NCI-H1417 (cell line): Measurements from ENCODE around the gene SLC39A11.
"Not testable (repeated sequence)": the region's sequence is repeated elsewhere in the genome, so short reads cannot be mapped to it uniquely, and the experiment has no call there.

ENCODE experiments used
- DNase-seq, 3 experiments: peaks; one replicate each; lab custom pipeline; 2025; lab: John Stamatoyannopoulos, UW

Gene SLC39A11

DNA sequence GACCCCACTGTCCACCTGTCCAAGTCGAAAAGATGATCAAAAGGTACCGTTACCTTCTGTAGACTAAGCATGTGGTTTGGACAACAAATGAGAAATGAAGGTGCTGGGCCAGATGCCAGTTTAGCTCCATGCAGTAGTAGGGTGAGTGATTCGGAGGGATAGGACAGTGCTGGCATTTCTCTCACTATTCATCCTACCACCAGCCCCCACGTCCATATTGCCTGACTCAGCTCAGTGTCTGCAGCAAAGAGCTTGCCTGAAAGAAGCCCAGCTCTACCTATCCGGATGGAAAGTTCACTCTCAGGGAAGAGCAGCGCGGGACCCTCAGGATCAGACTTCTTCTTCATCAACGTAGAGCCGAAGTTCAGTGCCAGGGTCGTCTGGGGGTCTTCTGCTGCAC lies 145.0 kb downstream of the SLC39A11 start:
- DNase-seq, result no peak

DNA sequence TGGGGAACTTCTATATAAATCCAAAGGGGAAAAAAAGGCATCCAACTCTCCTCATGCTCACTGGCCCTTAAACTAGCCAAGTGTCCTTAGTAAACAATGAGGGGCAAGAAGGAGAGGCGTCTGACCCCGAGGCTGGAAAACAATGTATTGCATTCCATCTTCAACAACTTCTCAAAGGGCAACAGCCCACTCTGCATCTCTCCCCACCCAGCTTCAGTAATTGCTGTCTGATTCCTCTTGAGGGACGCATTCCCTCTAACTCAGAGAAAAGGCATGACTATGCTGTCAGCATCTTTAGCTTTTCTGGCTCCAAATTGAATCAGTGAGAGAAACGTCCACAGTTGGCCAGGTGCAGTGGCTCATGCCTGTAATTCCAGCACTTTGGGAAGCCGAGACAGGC lies 145.8 kb downstream of the SLC39A11 start:
- DNase-seq, result no peak

DNA sequence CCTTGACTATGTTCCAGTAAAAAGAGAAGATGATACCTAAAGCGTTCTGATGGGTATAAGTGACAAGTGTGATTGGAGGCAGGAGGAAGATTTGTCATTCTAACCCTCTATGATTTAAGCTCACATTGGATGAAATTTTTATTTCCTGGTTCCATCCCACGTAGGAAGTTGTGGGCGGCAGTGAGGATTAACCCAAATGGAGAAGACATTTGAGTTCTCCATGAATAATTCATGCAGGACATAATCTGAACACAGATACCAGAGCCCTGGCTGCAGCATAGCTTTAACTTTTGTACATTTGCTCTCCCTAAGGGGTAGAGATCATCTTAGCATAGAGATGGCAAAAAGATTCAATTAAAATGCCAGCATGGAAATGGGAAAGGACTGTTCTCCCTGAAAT lies 146.3 kb downstream of the SLC39A11 start:
- no peak for DNase-seq

DNA sequence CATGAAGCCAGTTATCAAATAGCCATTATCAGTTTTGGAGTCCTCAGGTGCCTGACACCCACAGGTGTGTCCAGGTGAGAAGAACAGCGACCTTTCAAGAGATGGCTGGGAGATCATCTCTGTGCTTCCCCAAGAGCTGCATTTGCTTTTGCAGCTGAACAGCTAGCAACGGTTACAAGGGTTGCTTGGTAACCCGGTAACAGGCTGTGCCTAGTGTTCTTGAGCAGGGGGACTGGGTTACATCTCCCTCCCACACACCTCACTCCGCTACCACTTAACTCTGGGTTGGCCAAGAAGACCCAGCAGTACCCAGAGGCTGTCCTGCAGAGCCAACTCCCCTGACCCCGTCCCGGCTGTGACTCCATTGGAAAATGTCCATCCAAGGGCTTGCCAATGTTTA lies 147.0 kb downstream of the SLC39A11 start:
- peak; percentile 24 to 76 (median 34) for DNase-seq

DNA sequence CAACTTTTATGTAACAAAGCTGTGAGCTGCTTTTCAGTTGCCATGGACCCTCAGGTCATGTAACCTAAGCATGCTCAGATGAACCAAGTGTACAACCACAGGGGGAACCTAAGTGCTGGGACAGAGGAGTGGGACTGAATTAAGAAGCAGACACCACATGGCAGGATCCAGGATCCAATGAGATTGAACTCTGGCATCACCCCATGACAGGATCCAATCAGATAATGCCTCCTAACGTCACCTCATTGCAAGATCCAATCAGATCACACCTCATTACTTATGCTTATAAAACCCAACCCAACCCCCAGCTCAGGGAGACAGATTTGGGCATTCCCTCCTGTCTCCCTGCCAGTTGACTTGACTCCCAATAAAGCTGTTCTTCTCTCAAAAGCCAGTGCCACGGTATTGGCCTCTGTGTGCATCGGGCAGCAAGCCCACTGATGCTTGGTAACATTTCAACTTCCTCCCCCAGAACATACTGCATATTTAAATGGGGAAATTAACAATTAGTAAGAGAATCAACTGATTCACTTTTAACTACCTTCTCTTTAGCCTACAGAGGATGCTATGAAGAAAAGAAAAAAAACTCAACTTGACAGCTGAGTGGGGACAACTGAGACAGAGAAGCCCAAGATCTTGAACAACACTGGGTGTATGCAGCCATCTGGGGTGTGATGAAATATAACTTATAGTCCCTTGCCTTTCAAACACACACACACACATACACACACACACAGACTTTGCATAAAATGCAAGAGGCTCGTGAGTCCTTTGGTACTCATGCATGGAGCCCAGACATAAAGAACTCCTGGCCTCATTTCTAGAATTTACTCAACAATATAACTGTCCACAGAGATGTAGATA lies 148.4 kb downstream of the SLC39A11 start:
- DNase-seq, result no peak

DNA sequence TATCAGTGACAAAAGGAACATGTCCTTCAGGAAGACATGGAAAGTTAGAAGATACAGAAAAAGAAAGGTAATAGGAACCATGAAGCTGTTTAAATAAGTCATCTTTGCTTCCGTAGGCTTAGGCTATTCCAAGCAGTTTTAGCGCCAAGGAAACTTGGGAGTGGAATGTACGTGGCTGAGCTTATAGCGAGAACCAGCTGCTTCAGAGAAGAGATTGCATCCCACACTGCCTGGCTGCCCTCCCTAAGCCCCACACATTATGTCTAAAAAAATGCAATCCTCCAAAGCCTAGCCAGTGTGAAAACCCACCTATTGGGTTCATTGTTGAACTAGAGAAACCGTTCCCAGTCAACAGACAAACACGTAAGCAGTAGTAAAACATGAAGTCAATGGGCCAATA lies 149.9 kb downstream of the SLC39A11 start:
- DNase-seq, result no peak

DNA sequence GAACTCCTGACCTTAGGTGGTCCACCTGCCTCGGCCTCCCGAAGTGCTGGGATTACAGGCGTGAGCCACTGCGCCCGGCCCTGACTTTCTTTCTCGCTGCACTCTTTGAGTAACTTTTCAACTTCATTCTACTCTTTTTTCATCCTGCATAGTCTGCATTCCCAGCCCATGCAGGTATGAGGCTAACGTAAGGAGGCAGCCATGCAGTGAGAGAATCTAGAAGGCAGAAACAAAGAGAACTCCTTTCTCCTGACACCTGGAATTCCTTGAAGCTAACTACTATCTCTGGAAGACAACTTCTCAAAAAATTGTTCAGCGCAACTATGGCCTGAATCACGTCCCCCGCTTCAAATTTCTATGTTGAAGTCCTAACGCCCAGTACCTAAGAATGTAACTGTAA lies 152.0 kb downstream of the SLC39A11 start:
- no peak for DNase-seq

DNA sequence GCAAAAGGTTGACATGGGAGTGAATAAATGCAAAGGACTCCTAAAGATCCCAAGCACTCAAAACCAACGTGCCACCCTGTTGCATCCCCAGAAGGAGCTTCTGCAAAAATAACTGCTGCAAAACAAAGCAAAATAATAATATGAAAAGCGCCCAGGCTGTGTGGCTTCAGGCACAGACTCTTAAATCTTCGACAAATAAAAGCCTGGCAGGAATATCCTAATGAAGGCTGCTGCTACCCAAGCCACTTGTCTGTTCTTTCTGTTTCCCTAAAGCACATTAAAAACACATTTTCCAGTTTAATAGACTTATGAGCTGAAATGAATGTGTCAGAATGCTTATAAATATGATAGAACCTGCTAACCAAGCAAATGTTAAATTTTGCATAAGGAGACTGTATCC lies 154.0 kb downstream of the SLC39A11 start:
- peak in 1 of 3 experiments; percentile 35 for DNase-seq

DNA sequence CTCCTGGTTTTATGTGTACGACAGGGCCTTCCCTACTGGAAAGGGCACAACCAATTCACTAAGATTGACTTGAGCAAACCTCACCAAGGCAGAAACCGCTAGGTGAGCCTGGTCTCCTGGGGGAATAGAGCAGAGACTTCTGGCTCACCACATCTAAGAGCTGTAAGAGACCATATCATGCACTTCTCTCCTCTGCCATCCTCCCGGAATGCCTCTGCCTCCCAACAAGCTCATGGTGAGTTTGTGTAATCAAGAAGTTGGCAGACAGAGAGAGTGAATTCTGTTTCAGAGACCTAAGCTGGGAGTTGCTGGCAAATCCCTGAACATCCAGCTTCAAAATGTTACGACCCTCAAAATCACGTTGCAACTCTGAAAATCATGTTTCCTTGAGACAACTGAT lies 154.8 kb downstream of the SLC39A11 start:
- DNase-seq, result no peak

DNA sequence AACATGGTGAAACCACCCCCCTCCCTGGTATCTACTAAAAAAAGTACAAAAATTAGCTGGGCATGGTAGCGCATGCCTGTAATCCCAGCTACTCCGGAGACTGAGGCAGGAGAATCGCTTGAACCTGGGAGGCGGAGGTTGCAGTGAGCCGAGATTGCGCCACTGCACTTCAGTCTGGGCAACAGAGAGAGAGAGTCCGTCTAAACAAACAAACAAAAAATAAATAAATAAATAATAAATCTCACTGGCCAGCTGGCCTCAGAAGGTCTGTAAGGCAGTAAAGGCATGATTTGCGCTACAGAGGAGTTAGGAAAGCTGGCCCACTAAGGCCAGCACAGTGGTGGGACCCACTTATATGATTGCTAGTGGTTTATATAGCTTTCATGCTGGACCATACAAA lies 155.2 kb downstream of the SLC39A11 start:
- DNase-seq, result not testable (repeated sequence)

DNA sequence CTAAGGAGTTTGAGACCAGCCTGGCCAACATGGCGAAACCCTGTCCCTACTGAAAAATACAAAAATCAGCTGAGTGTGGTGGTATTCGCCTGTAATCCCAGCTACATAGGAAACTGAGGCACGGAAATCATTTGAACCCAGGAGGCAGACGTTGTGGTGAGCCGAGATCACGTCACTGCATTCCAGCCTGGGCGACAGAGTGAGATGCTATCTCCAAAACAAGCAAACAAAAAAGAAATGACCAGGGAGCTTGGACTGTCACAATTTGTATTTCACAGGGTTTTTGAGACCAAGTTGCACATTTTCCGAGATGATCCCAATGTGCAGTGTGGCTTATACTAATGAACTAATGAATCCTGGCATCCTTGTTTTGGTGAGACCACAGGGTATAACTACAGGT lies 156.5 kb downstream of the SLC39A11 start:
- DNase-seq, result no peak

DNA sequence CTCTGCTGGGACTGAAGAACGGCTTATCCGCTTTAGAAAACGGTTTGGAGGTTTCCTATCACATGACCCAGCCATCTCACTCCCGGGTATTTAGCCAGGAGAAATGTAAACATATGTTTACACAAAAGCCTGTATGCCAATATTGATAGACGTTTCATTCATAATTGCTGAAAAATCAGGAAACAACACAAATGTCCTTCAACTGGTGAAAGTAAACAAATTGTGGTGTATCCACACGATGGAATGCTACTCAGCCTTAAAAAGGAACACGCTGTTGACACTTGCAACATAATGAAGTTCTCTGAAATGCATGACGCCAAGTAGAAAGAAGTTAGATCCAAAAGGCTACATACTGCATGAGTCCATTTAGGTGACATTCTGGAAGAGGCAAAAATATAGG lies 157.6 kb downstream of the SLC39A11 start:
- no peak for DNase-seq

DNA sequence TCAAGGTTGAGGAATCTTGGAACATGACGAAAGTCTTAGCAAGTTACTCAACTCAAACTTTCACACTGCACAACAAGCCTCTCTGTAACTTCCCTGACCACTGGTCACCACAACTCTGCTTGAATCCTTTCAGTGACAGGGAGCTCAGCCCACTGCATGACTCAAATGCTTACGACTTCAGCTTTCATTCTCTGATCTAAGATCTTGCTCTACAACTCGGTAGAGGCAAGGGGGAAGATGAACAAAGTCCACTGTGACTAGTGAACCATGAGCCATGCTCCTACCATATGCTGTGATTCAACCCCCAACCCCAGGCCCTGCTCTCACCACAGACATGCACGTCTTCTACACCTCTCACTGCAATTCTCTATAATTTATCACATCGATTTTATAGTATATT lies 160.9 kb downstream of the SLC39A11 start:
- no peak for DNase-seq

DNA sequence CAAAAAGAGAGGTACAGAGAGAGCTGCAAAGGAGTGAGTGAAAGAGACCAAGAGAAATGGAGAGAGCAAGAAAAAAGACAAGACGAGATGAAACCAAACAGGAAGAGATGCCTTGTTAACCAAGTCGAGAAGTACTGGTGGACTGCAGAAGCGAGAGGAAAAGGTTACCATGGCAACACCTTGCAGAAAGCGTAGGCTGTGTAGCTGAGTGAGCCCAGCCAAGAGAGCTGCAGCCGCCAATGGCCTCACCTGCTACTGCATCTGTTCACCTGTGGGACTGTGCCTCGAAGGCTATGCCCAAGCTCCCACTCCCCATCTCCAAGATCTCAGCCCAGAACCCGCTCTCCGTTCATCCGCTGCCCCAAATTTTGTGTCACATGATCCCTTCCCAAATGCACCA lies 161.3 kb downstream of the SLC39A11 start:
- peak in 2 of 3 experiments; percentile 38 to 59 for DNase-seq

DNA sequence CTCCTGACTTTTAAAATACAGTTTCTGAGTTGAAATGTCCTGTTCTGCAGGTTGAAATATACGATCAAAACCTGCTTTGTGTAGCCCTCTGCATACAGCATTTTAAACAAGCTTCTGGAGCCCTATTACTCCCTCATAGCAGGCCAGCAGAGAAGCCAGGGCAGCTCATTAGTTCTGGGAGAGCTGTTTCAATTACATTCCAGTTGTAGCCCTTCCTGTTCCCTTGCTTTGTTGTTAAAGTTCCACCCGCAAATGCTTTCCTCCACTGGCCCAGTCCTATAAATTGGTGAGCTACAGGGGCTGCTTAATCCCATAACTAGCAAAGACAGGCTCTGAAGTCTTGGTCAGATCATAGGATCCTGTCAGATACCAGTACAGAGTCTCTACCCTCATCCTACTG lies 162.5 kb downstream of the SLC39A11 start:
- no peak for DNase-seq

DNA sequence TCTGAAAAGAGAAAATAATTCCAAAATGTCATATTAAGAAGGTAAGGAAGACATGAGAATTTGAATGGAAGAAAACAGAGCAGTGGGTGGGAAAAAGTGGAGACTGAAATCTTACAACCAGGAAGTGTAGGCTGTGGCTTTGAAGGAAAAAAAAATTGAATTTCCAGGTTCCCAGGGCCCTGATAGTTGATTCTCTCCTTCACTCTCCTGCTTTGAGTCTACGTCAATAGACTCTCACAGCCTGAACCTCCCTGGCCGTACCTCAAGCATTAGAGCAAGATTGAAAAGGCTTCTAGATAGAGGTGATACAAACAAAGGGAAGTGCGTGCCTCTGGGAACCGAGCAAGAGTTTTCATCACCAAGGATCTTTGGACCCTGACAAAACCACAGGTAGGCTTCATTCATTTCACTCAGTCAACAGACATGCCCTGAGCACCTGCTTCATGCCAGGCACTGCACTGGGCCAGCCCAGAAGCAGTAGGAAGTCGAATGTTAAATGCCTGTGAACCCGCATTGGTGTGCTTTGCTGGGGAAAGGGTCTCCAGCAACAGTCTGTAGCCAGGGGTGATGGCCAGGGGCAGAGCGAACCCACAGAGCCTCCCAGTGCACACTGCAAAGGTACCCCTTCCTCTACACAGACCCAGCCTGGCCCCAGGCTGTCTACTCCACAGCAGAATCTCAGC lies 163.9 kb downstream of the SLC39A11 start:
- DNase-seq, result no peak

DNA sequence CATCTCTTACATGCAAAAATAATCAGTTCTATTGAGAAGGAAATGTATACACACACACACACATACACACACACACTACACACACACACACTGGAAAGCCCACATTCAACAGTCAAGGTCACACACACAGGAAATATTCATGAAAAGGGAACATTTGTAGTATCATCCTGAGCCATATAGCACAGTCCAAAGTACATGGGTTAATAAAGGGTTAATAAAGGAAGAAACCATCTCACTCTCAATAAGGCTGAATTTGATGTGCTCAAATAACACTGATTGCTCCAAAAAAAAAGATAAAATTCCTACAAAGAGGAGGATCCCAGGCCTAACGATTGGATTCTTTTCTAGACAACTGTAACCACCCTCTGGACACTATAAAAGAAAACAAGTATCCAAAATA lies 164.7 kb downstream of the SLC39A11 start:
- peak in 1 of 3 experiments; percentile 31 for DNase-seq

DNA sequence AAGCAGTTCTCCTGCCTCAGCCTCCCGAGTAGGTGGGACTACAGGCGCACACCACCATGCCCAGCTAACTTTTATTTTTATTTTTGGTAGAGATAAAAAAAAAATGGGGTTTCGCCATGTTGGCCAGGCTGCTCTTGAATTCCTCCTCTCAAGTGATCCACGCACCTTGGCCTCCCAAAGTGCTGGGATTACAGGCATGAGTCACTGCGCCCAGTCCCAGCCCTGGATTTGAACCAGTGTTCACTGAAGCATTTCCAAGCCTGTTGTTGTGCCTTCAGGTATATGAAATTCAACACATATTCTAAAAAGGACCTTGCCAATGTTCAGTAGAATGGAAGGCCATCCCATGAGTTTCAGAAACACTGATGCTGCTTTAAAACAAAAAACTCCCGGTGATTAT lies 165.3 kb downstream of the SLC39A11 start:
- DNase-seq, result no peak

DNA sequence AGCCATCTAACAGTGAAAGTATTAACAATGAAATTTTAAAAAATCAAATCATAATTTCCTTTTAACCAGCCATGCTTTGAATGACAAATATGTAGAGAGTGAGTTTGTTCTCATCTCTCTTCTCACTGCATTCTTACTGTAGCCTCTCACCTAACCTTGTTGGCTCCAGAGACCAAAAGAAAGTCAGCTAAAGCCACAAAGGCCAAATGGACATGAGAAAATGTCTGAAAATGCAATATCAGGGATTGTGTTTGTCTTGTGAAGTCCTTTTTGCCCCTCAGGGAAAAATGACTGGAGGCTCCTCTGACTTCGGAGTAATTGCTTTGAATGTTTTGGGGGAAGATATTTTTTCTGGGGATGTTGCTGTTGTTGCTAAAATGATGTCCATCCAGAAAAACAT lies 166.3 kb downstream of the SLC39A11 start:
- no peak for DNase-seq

DNA sequence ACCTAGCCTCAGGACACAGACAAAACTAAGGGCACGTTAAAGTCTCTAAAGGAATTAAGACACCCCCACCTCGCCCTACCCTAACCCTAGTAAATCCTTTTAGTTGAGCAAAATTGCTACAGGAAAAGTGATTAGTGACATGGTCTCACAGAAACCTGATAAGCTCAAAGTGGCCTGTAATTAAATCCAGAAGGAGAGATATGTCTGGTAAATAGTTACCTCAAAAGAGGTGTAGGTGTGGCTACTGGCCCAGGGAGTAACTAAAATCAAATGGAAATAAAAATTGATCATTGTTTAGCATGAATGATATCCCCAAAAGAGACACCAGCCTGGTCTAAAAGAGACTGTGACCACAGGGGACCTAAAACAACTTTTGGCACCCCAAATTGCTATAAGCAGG lies 168.3 kb downstream of the SLC39A11 start:
- DNase-seq, result no peak

DNA sequence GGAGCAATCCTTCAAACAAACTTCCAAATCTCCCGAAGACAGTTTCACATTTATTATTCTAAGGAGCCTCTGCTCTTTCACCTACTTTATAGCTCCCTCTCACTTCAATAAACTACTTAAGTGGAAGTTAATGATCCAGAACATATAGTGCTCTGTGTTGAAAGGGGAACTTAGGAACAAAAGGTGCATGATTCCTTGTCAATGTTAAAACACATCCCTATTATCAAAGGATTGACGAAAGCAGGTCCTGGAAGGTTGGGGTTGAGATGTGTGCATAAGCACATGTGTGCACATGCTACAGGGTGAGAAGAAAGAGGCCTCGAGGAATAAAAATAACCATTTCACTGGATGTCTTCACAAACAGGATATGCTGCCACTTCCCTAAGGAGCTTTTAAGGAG lies 170.3 kb downstream of the SLC39A11 start:
- DNase-seq, result peak in 2 of 3 experiments; percentile 21 to 80

DNA sequence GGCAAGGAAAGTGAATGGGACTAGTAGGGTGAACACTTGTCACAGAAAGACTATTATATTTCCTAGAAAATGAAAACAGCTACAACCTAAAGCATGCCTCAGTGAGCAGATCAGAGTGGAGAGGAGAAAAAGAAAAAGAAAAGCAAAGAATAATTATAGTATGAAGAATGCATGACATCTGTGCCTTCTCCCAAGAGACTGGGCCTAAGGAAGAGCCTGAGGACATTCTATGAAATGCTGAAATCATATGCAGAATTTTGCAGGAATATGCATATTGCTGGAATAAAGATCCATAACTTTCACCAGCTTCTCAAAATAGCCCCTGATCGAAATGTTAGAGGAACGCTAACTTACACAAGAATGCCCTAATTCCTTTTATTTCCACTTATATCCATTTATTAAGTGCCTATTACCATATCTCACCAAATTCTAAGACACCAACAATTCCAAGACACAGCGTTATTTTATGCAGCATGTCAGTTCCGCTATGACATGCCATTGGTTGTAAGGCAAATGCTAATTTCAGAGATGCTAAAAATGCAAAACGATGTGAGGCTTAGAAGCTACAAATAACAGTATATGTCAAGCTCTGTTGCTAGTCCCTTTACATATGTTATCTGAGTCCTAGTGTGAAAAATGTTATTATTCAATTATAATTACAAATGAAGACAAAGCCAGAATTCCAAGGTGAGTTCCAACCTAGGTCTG lies 171.0 kb downstream of the SLC39A11 start:
- no peak for DNase-seq

DNA sequence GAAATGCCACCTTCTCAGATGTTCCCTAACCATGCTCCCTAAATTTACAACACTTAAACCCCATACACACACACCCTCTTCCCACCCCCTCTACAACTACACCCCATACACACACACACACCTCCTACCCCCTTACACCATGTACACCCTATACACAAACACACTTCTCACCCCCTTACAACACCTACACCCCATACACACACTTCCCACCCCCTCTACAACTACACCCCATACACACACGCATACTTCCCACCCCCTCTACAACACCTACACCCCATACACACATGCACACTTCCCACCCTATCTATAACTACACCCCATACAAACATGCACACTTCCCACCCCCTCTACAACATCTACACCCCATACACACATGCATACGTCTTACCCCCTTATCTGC lies 172.0 kb downstream of the SLC39A11 start:
- DNase-seq, result no peak
